ENCODE measurements around the gene EPGN.

EPGN gene

DNA sequence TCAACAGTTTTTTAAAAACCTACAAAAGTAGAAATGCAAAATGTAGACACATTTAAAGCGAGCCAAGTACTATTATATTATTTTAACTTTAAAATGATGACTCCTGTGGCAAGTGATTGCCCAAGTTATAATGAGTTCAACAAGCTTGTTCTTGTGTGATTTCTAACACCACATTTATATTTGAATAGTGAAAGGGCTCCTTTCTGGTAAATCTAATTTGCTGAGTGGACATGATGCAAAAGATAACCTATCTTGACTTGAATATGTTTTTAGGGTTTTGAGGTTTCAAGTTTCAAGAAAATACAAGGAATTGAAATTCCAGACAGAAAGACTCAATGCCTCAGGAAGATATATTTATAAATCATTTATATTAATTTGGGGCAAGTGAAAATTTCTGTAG is 1.1 kb upstream of the EPGN start:
- Histone ChIP-seq H3K4me1 (ENCODE audit: control insufficient read depth, insufficient read depth, low read length) (no peaks in the 10 kb centered on the region; the same call in 1 of the 2 replicates), H3K27ac (ENCODE audit: low read depth, low read length) (no peak overlapping the region)

DNA sequence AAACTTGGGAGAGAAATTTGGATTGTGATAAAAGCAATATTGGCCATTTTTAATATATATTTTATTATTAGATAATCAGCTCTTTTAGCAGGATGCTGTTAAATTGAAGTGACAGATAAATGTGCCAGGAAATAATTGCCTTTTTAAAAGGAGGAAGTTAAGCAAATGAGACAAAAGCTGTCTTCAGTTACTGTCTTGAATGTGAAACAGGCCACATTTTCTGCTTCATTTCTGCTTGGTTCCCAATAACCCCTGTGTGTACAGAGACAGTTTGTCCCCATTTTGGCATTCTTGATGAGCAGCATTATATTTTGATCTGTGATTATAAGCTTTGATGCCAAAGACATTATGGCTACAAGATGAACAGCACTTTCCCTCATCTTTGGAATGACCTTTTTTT is 953 bp downstream of the EPGN start:
- Histone ChIP-seq H3K9ac (ENCODE audit: low read depth, low read length) (no peak overlapping the region), H3K27me3 (ENCODE audit: control insufficient read depth, insufficient read depth, low read length) (no peaks in the 10 kb centered on the region), H3K36me3 (ENCODE audit: control insufficient read depth, insufficient read depth, low read length) (no peaks in the 10 kb centered on the region), H3K9me3 (ENCODE audit: control insufficient read depth, insufficient read depth, low read length) (no peaks in the 10 kb centered on the region), H3K4me1 (ENCODE audit: control insufficient read depth, insufficient read depth, low read length) (no peaks in the 10 kb centered on the region; the same call in 1 of the 2 replicates), H3K4me3 (ENCODE audit: low read depth, low read length) (no peak overlapping the region), H3K27ac (ENCODE audit: low read depth, low read length) (no peak overlapping the region)

More for the DNA sequence above, 1.1 kb upstream of the EPGN start:
- Histone ChIP-seq H3K27me3 (ENCODE audit: control insufficient read depth, insufficient read depth, low read length) (no peaks in the 10 kb centered on the region), H3K9ac (ENCODE audit: low read depth, low read length) (no peak overlapping the region), H3K36me3 (ENCODE audit: control insufficient read depth, insufficient read depth, low read length) (no peaks in the 10 kb centered on the region), H3K9me3 (ENCODE audit: control insufficient read depth, insufficient read depth, low read length) (no peaks in the 10 kb centered on the region), H3K4me3 (ENCODE audit: low read depth, low read length) (no peak overlapping the region)

DNA sequence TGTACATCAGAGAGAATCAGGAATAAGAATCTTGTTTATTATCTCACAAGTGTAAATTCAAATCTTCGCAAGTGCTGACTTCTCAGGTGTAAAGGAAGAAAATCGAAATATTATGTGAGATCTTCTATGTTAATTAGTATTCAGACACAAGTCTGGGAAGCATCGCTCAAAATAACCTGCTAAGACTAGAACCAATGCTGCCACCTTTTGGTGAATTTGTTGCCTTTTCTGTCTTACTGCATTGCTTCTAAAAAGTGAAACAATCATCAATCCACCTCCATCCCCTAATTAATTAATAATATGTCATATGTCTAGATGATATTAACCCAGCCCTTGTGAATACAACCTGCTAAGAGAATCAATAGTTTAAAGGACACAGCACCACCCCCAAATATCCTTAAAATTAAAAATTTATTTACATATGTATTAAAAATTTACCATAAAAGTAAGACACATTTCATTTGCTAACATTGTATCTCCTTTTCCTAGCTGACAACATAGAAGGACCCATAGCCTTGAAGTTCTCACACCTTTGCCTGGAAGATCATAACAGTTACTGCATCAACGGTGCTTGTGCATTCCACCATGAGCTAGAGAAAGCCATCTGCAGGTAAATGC is 3.5 kb downstream of the EPGN start:
- H3K27ac ChIP-seq (ENCODE audit: low read depth, low read length): no peak overlapping the region
- no peaks in the 10 kb centered on the region for H3K9me3 ChIP-seq (ENCODE audit: control insufficient read depth, insufficient read depth, low read length)
- H3K9ac ChIP-seq (ENCODE audit: low read depth, low read length): no peak overlapping the region
- no peaks in the 10 kb centered on the region for H3K27me3 ChIP-seq (ENCODE audit: control insufficient read depth, insufficient read depth, low read length)
- no peaks in the 10 kb centered on the region for H3K36me3 ChIP-seq (ENCODE audit: control insufficient read depth, insufficient read depth, low read length)
- peaks cover 4% of the 10 kb centered on the region; the same call in 1 of the 2 replicates for H3K4me1 ChIP-seq (ENCODE audit: control insufficient read depth, insufficient read depth, low read length)
- no peak overlapping the region for H3K4me3 ChIP-seq (ENCODE audit: low read depth, low read length)

DNA sequence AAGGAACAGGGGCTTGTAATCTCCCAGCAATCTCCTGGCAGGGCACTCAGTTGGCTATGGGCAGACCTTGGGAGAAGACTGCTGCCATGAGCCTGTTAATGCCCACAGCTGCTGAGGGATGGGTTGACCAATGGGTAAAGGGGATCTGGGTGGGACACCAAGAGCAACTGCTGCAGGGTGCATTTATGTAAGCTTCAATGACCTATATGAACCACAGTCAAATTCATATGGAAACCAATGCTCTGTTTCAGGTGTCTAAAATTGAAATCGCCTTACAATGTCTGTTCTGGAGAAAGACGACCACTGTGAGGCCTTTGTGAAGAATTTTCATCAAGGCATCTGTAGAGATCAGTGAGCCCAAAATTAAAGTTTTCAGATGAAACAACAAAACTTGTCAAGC is 6.1 kb downstream of the EPGN start:
- H3K9me3 ChIP-seq (ENCODE audit: control insufficient read depth, insufficient read depth, low read length): no peaks in the 10 kb centered on the region
- no peaks in the 10 kb centered on the region for H3K27me3 ChIP-seq (ENCODE audit: control insufficient read depth, insufficient read depth, low read length)
- H3K36me3 ChIP-seq (ENCODE audit: control insufficient read depth, insufficient read depth, low read length): no peaks in the 10 kb centered on the region
- H3K4me1 ChIP-seq (ENCODE audit: control insufficient read depth, insufficient read depth, low read length): peaks cover 4% of the 10 kb centered on the region; the same call in 1 of the 2 replicates
- no peak overlapping the region for H3K27ac ChIP-seq (ENCODE audit: low read depth, low read length)
- no peak overlapping the region for H3K4me3 ChIP-seq (ENCODE audit: low read depth, low read length)
- H3K9ac ChIP-seq (ENCODE audit: low read depth, low read length): no peak overlapping the region

DNA sequence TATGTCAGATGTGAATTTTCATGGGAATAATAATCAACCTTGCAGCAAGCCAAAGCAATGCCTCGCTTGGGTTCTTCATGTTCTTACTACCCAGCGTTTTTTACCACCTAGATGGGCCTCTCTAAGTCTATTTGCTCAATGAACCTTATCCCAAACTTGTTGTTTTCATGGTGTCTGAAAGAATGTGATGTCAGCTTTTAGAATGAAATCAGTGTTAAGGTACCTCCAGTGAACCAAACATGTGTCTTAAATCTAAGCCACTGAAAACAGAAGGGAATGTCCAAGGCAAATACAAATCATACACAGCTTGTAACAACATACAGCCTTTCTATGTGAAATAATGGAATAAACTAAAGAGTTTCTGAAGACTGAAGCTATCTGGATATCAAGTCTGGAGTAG is 6.7 kb downstream of the EPGN start:
- H3K9me3 ChIP-seq (ENCODE audit: control insufficient read depth, insufficient read depth, low read length): no peaks in the 10 kb centered on the region
- H3K27me3 ChIP-seq (ENCODE audit: control insufficient read depth, insufficient read depth, low read length): no peaks in the 10 kb centered on the region
- H3K4me3 ChIP-seq (ENCODE audit: low read depth, low read length): no peak overlapping the region
- peaks cover 4% of the 10 kb centered on the region; the same call in 1 of the 2 replicates for H3K4me1 ChIP-seq (ENCODE audit: control insufficient read depth, insufficient read depth, low read length)
- no peaks in the 10 kb centered on the region for H3K36me3 ChIP-seq (ENCODE audit: control insufficient read depth, insufficient read depth, low read length)
- H3K27ac ChIP-seq (ENCODE audit: low read depth, low read length): no peak overlapping the region
- H3K9ac ChIP-seq (ENCODE audit: low read depth, low read length): no peak overlapping the region

DNA sequence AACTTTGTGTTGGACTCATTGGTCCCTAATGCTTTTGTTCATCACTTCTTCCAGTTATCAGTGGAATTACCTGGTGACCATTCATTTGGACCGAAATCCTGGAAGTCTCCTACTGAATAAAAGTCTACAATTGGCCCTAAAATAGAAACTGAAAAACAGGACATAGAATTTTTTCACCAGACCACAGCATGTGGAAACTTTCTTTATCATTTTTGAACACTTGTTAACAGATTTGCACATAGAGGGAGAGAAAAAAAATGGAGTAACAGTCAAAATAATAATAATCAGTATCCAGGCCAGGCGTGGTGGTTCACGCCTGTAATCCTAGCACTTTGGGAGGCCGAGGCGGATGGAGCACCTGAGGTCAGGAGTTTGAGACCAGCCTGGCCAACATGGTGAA is 7.1 kb downstream of the EPGN start:
- no peaks in the 10 kb centered on the region for H3K27me3 ChIP-seq (ENCODE audit: control insufficient read depth, insufficient read depth, low read length)
- no peaks in the 10 kb centered on the region for H3K36me3 ChIP-seq (ENCODE audit: control insufficient read depth, insufficient read depth, low read length)
- H3K9me3 ChIP-seq (ENCODE audit: control insufficient read depth, insufficient read depth, low read length): no peaks in the 10 kb centered on the region
- no peak overlapping the region for H3K9ac ChIP-seq (ENCODE audit: low read depth, low read length)
- H3K4me1 ChIP-seq (ENCODE audit: control insufficient read depth, insufficient read depth, low read length): peaks cover 6% of the 10 kb centered on the region; the same call in 1 of the 2 replicates
- no peak overlapping the region for H3K27ac ChIP-seq (ENCODE audit: low read depth, low read length)
- H3K4me3 ChIP-seq (ENCODE audit: low read depth, low read length): no peak overlapping the region

DNA sequence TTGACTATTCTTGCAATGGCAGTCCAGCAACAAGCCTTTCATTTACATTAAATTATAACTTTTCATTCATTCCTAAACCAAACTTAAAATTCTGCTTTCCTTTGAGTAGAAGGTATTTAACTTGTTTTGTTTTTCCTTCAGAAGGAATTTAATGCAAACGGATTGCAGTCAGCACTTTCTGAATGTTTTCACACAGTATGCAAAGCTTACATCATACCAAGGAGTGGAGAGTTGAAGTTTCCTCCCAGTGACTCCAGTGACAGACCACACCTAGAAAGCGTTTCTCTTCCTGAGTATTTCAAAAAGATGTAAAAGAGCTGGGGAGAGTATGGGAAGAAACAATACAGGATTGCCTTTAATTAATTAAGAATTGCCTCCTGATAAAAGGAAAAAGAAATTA is 8.1 kb downstream of the EPGN start:
- peaks cover 15% of the 10 kb centered on the region for H3K4me1 ChIP-seq (ENCODE audit: control insufficient read depth, insufficient read depth, low read length)
- no peaks in the 10 kb centered on the region for H3K9me3 ChIP-seq (ENCODE audit: control insufficient read depth, insufficient read depth, low read length)
- no peaks in the 10 kb centered on the region for H3K27me3 ChIP-seq (ENCODE audit: control insufficient read depth, insufficient read depth, low read length)
- no peak overlapping the region for H3K27ac ChIP-seq (ENCODE audit: low read depth, low read length)
- no peaks in the 10 kb centered on the region for H3K36me3 ChIP-seq (ENCODE audit: control insufficient read depth, insufficient read depth, low read length)
- H3K4me3 ChIP-seq (ENCODE audit: low read depth, low read length): no peak overlapping the region
- no peak overlapping the region for H3K9ac ChIP-seq (ENCODE audit: low read depth, low read length)

DNA sequence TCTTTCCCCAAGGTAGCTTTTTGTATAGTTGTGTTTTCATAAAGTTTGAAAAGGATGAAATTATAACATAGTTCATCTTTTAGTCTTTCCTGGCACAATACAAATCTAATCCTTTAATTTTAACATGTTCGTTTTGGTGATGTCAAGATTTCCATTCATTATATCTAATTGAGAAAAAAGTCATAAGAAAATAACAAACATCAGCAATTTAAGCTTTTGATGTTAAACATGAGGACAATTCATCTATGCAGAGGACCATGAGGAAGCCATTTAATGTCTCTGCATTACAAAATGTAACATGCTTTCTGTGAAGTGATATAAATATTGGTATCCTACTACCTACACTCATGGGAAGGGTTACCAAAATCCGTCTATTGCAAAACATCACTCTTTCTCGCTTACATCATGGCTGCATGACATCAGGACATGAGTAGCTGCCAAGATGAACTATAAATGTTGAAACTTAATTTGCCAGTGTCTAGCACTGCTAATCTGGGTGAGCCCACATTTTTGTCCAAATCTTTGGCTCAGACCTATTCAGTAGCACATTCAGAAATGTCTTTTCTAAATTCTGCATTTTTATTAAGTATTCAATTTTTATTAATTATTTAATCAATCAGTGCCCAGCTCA is 9.5 kb downstream of the EPGN start:
- Histone ChIP-seq H3K4me1 (ENCODE audit: control insufficient read depth, insufficient read depth, low read length) (peaks cover 15% of the 10 kb centered on the region), H3K27me3 (ENCODE audit: control insufficient read depth, insufficient read depth, low read length) (no peaks in the 10 kb centered on the region), H3K9me3 (ENCODE audit: control insufficient read depth, insufficient read depth, low read length) (no peaks in the 10 kb centered on the region), H3K27ac (ENCODE audit: low read depth, low read length) (no peak overlapping the region), H3K36me3 (ENCODE audit: control insufficient read depth, insufficient read depth, low read length) (no peaks in the 10 kb centered on the region), H3K4me3 (ENCODE audit: low read depth, low read length) (no peak overlapping the region), H3K9ac (ENCODE audit: low read depth, low read length) (no peak overlapping the region)

DNA sequence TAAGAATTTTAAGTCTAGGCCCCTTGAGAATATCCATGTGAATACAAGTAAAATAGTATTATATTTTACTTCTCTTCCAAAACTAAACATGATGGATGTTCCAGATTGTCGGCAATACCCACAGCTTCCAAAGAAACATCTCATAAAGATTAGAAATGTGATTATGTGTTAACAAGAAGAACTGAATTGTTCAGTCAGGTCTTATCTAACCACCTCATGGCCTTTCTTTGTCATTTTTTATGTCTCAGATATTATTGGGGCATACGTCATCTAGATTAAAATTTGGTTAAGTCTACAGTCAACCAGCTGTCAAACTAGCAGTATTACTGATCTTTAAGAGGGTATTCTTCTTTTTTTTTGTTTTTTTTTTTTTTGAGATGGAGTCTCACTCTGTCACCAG is 10.0 kb downstream of the EPGN start:
- Histone ChIP-seq H3K4me1 (ENCODE audit: control insufficient read depth, insufficient read depth, low read length) (peaks cover 17% of the 10 kb centered on the region), H3K27ac (ENCODE audit: low read depth, low read length) (no peak overlapping the region), H3K9me3 (ENCODE audit: control insufficient read depth, insufficient read depth, low read length) (no peaks in the 10 kb centered on the region), H3K9ac (ENCODE audit: low read depth, low read length) (no peak overlapping the region), H3K27me3 (ENCODE audit: control insufficient read depth, insufficient read depth, low read length) (no peaks in the 10 kb centered on the region), H3K4me3 (ENCODE audit: low read depth, low read length) (no peak overlapping the region), H3K36me3 (ENCODE audit: control insufficient read depth, insufficient read depth, low read length) (no peaks in the 10 kb centered on the region)

DNA sequence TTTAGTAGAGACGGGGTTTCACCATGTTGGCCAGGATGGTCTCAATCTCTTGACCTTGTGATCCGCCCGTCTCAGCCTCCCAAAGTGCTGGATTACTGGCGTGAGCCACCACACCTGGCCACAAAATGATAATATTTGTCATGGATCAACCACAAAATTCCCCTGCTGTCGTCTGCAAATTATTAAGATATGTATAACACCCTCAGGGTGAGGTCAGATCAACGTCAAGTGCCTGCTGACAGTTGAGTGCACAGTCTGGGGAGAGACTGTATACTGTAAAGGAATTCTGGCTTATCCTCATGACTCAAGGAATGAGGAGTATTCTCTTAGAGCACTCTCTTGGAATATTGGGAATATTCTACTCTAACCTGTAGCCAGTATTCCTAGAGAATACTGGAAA is 11.2 kb downstream of the EPGN start:
- H3K27ac ChIP-seq (ENCODE audit: low read depth, low read length): no peak overlapping the region

DNA sequence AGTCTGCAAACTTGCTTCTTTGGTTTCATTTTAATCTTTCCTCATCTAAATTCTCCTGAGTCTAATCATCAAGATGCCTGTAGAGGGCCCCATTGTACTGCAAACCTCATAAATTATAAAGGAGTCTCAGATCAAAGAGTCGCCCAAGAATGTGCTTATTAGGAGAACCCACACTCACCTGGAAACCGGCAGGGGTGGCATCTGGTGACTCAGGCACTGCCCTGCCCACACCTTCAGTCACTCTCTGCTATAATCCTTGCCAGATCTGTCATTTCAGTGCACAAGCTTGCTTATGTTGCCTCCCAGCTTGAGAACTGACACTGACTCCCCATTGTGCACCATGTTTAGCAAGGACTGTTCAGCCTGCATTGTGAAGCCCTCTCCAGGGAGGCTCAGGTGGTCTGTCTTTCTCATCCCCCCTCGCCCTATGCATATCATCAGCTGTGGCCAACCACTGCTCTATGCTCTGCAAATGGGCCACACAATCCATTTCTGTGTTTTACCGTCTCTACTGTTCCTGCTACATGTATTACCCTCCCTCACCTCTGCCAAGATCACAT is 12.4 kb downstream of the EPGN start:
- Histone ChIP-seq H3K27ac (ENCODE audit: low read depth, low read length) (no peak overlapping the region), H3K36me3 (ENCODE audit: control insufficient read depth, insufficient read depth, low read length) (no peaks in the 10 kb centered on the region), H3K27me3 (ENCODE audit: control insufficient read depth, insufficient read depth, low read length) (no peaks in the 10 kb centered on the region), H3K4me3 (ENCODE audit: low read depth, low read length) (no peak overlapping the region), H3K9me3 (ENCODE audit: control insufficient read depth, insufficient read depth, low read length) (no peaks in the 10 kb centered on the region), H3K4me1 (ENCODE audit: control insufficient read depth, insufficient read depth, low read length) (peaks cover 30% of the 10 kb centered on the region), H3K9ac (ENCODE audit: low read depth, low read length) (no peak overlapping the region)

More for the DNA sequence above, 11.2 kb downstream of the EPGN start:
- Histone ChIP-seq H3K9ac (ENCODE audit: low read depth, low read length) (no peak overlapping the region), H3K4me3 (ENCODE audit: low read depth, low read length) (no peak overlapping the region), H3K4me1 (ENCODE audit: control insufficient read depth, insufficient read depth, low read length) (peaks cover 29% of the 10 kb centered on the region), H3K9me3 (ENCODE audit: control insufficient read depth, insufficient read depth, low read length) (no peaks in the 10 kb centered on the region), H3K36me3 (ENCODE audit: control insufficient read depth, insufficient read depth, low read length) (no peaks in the 10 kb centered on the region), H3K27me3 (ENCODE audit: control insufficient read depth, insufficient read depth, low read length) (no peaks in the 10 kb centered on the region)
